ENCODE measurements around the gene DNAJB6.

Gene DNAJB6

GRCh38 chr7:157389951-157390730 is 53.3 kb downstream of the DNAJB6 start:
- POLR2A ChIA-PET = no interaction called here
- no peak for TF ChIP-seq CTCF (IDR thresholded peaks at IDR 0.05; ENCODE audit: control extremely low read depth, extremely low read depth, low read depth, missing control alignments)
- CTCF ChIA-PET = interaction anchor here (4.1 kb wide), 1 partner anchor 11 kb away, joined by 19 read pairs; no protein-coding TSS in a partner anchor
- DNase-seq (ENCODE audit: extremely low spot score) = no peak

DNA sequence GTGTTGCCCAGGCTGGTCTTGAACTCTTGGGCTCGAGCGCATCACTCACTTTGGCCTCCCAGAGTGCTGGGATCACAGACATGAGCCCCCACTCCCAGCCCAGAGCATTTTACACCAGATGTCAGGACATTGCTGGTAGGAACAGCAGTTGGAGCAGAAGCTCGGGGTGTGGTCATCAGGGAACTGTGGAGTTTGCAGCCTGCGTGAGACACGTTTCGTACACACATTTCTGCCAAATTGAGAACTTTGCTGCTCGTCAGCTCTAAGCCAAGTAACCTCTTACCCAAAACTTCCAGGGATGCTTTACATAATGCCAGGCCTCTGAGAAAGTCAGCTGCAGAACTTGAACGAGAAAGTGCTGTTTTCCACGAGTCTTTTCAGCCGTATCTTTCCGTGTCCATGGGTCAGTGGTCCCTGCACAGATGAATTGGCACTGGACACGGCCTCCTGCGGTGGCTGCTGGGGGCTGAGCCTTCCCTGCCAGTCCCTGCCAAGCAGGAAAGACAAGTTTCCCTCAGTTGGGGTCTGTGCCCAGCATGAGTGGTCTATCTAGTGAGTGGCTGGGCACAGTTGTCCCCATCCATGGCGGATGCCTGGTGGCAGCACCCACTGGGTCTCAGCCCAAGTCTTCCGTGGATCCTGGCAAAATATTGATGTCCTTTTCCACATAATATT is 54.4 kb downstream of the DNAJB6 start:
- no peak for TF ChIP-seq CTCF (IDR thresholded peaks at IDR 0.05; ENCODE audit: control extremely low read depth, extremely low read depth, low read depth, missing control alignments)
- ChIA-PET POLR2A (no interaction called here), CTCF (no interaction called here)
- no peak for DNase-seq (ENCODE audit: extremely low spot score)

DNA sequence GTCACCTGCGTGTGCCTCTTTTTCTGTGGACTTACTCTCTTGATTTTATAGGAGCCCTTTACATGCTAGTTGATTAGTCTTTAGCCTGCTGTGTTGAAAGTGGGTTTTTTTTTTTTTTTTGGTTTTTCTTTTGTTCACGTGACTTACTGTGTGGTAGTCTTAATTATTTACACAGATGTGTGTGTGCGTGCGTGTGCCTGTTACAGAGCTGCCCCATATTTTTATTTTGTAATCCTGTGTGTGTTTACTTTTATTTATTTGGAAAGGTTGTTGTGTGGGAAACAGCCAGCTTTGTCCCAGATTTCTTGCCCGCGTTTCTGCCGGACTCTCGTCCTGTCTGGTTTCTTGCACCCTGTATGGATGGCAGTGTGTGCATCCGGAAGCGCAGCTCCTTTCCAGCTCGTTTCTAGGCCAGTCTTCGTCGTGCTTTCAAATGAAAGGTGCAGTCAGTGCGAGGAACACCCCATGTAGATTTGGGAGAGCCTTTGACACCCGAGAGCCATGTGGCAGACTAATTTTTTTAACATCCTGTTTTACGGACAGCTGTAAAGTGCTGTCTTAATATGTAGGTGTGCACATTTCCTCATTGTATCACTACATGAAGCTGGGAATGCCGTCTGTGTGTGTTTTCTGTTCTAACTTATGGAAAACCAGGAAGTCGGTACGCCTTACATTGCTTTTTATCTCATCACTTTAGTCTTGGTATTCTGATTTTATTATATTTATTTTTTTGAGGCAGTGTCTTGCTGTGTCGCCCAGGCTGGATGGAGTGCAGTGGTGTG is 55.6 kb downstream of the DNAJB6 start:
- ChIA-PET CTCF (no interaction called here), POLR2A (no interaction called here)
- no peak for DNase-seq (ENCODE audit: extremely low spot score)
- TF ChIP-seq CTCF (IDR thresholded peaks at IDR 0.05; ENCODE audit: control extremely low read depth, extremely low read depth, low read depth, missing control alignments) = no peak

DNA sequence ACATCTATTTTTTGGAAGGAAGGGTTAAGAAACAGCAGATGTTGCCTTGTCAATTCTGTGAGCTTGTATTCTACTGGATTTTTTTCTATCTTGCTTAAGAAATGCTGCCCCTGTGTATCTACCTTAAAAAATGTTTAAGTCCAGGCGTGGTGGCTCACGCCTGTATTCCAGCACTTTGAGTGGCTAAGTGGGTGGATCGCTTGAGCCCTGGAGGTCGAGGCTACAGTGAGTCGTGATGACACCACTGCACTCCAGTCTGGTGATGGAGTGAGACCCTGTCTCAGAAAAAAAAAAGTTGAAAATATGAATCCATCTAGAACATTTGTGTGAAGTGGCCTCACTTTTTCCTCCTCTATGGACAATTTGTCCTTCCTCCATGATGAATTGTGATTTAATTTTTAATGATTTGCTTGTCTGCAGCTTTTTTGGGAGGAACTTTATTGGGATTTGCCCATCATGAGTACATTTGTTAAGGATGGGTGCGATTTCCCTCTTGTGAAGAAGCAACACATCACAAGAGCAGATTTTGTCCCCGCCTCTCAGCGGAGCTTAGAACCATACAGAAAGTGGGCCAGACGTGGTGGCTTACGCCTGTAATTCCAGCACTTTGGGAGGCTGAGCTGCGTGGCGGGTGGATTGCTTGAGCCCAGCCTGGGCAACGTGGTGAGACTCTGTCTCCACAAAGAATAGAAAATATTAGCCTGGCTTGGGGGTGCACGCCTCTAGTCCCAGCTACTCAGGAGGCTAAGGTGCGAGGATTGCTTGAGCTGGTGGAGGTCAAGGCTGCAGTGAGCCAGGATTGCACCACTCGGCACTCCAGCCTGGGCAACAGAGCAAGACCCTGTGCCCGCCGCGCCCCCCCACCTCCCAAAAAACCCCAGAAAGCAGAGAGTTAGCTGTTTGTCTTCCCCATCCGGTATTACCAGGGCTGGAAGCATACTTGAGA is 57.7 kb downstream of the DNAJB6 start:
- no peak for DNase-seq (ENCODE audit: extremely low spot score)
- POLR2A ChIA-PET = interaction anchor here (0.6 kb wide), 1 partner anchor 9 kb away, joined by 4 read pairs; no protein-coding TSS in a partner anchor
- CTCF ChIA-PET = interaction anchor here (1.7 kb wide), 1 partner anchor 8 kb away, joined by 8 read pairs; no protein-coding TSS in a partner anchor
- no peak for TF ChIP-seq CTCF (IDR thresholded peaks at IDR 0.05; ENCODE audit: control extremely low read depth, extremely low read depth, low read depth, missing control alignments)

DNA sequence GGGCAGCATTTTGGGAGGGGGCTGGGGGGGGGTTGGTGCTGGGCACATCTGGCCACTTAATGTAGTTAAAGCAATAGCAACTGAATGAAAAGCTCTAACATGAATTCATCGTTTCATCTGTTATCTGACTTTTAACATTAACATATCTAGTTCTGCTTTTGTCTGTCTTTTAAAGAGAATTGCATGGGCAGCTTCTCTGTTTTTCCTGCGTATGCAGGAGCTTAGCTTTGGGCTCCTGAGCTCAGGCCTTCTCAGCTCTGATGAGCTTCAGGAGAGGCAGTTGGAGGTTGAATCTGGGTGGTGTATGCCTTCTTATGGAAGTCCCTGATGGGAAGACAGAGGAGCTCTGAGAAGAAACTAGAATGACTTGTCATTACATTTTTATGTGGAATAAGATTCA is 58.4 kb downstream of the DNAJB6 start:
- no peak for DNase-seq (ENCODE audit: extremely low spot score)
- TF ChIP-seq CTCF (IDR thresholded peaks at IDR 0.05; ENCODE audit: control extremely low read depth, extremely low read depth, low read depth, missing control alignments) = no peak
- POLR2A ChIA-PET = interaction anchor here (0.6 kb wide), 1 partner anchor 8 kb away, joined by 4 read pairs; no protein-coding TSS in a partner anchor
- CTCF ChIA-PET = interaction anchor here (1.7 kb wide), 1 partner anchor 8 kb away, joined by 8 read pairs; no protein-coding TSS in a partner anchor
